HFF-Myc (cell line): ENCODE measurements around the gene GLG1.

ENCODE experiments used
- DNase-seq: peaks from one replicate; pipeline ENCODE4 v3.0.0-alpha.2; 2011; ENCODE audit warnings: low read depth; ENCODE audit errors: extremely low read depth
- H3K4me3 ChIP-seq: replicated peaks from 2 replicates; pipeline ENCODE4 v1.5.1; 2011; ENCODE audit warnings: low read depth, mild to moderate bottlenecking, control low read depth, low read length
- CTCF ChIP-seq: IDR thresholded peaks from 2 replicates; pipeline ENCODE4 v1.5.1; 2012; ENCODE audit warnings: mild to moderate bottlenecking, low read depth, low read length, control low read depth; ENCODE audit errors: missing control alignments

Gene GLG1

GRCh38 chr16:74585846-74586443, 21.0 kb downstream of the GLG1 start:
- H3K4me3 ChIP-seq = no peak overlapping the region
- TF ChIP-seq CTCF = no peak
- DNase-seq = no peak

GRCh38 chr16:74583926-74584666, 22.8 kb downstream of the GLG1 start:
- no peak overlapping the region for H3K4me3 ChIP-seq
- no peak for TF ChIP-seq CTCF
- no peak for DNase-seq

- TF ChIP-seq CTCF = no peak
- DNase-seq = no peak
Observed at GRCh38 chr16:74582970-74583369, 23.9 kb downstream of the GLG1 start.

GRCh38 chr16:74580833-74581232, 26.1 kb downstream of the GLG1 start:
- no peak for TF ChIP-seq CTCF
- H3K4me3 ChIP-seq = no peak overlapping the region
- no peak for DNase-seq

More at GRCh38 chr16:74582970-74583369, 23.9 kb downstream of the GLG1 start:
- H3K4me3 ChIP-seq = no peak overlapping the region

- TF ChIP-seq CTCF = no peak
- no peak overlapping the region for H3K4me3 ChIP-seq
- DNase-seq = no peak
Observed at GRCh38 chr16:74578838-74579237, 28.1 kb downstream of the GLG1 start.

- no peak for TF ChIP-seq CTCF
- no peak overlapping the region for H3K4me3 ChIP-seq
- no peak for DNase-seq
Observed at GRCh38 chr16:74578433-74578832, 28.5 kb downstream of the GLG1 start.
